ENCODE results near the gene LBHD2. TPM values are rescaled to one million over a fixed set of nuclear protein-coding genes. Genes with fewer than 3 reads are reported as not detected.
"Not testable (repeated sequence)": the region's sequence is repeated elsewhere in the genome, so short reads cannot be mapped to it uniquely, and the experiment has no call there.

The LBHD2 gene
- total RNA-seq (2014; rRNA removed; shearing (Covaris generic)) = not detected in 2 replicates
- polyA plus RNA-seq (2014; cell fraction: nucleus; rRNA removed) = not detected in 2 replicates

DNA sequence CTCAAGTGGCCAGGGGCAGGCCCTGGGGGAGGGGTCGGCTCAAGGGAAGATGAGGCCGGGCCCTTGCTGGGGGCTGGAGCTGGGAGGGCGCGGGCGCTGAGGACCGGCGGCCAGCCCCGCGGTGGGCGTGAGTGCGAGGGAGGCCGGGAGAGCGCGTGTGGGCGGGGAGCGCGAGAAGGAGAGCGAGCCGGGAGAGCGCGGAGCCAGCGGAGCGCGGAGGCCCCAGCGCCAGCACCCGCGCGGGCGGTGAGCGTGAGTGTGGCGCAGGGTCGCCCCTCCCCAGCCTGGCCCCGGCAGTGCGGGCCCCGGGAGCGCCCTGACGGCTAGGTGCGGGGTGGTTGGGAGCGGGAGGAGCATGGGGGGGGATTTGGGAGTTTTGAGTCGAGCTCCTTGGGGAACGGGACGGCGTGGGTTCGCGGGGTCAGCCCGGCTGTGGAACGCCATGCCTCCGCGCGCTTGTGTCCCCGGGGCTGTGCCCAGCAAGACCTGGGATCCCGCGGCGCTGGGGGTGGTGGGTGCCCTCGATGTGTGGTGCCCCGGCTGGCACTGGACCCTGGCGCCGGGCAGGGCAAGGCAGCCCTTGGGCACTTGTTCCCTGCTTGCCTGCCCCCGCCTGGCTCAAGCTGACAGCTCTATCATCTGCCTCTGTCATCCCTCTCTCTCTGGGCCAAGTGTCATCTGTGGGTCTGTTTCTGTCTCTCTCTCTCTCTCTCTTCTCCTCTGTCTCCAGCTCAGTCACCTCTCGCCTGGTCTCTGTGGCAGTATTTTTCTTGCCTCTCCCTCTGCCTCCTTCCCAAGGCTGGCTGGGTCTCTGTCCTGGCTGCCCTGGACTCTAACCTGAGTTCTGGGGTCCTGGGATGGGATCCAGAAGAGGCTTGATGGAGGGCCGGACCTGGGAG, at the start of gene LBHD2:
TSS of gene LBHD2 (plus strand) at position 190 of the 899 bp plus-strand sequence. CDS start 1,803 bp downstream, outside the sequence.
- no peak for DNase-seq (ENCODE audit: extremely low read depth, low read depth)

GRCh38 chr14:103041464-103041863, 42.5 kb upstream of the LBHD2 start:
- DNase-seq (ENCODE audit: extremely low read depth, low read depth) = no peak

DNA sequence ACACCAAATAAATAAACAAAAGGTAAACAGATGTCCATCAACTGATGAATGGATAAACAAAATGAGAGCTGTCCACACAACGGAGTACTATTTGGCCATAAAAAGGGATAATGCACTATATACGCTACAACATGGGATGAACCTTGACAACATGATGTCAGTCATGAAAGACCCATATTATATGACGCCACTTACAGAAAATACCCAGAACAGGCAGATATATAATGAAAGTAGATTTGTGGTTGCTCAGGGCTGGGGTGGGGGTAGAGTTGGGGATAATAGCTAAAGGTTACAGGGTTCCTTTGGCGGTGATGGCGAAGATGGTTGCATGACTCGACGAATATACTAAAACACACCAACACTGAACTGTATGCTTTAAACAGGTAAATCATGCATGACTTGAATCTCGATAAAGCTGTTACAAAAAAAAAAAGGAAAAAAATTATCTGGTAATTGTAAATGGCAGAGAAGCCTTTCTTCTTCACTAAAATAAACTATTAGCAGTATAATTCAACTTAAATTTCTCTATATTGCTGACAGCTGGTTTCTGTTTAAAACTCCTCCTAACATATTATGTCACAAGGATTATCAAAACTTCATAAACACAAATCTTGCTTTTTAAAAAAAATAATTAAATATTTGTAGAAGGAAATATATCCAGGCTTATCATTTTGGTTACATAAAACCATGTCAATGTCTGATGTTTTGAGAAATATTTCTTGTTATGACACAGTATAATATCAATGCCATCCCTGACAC, 40.6 kb upstream of the LBHD2 start:
- no peak for DNase-seq (ENCODE audit: extremely low read depth, low read depth)

DNA sequence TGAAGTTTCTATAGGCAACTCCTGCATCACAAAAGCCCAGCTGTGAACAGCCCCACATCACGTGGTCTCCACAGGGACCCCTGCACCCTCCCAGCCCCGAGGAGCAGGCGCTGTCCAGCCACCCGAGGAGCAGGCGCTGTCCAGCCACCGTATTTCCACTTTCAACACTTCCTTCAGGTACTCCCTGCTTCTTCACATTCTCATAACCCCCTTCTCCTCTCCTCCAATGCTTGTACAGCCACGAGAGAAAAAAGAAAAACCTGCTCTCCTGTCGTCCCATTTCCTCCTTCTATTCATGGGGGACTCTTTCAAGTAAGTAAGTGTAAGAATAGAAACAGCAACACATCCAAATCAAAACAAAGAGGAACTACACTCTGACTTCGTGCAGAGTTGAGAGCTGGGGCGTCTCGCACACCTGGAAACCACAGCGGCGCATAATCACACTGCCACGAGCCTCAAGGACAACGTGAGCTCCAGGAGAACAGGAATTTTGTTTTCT, 38.6 kb upstream of the LBHD2 start:
- no peak for DNase-seq (ENCODE audit: extremely low read depth, low read depth)

GRCh38 chr14:103047453-103047852, 36.6 kb upstream of the LBHD2 start:
- DNase-seq (ENCODE audit: extremely low read depth, low read depth) = not testable (repeated sequence)

GRCh38 chr14:103050935-103051334, 33.1 kb upstream of the LBHD2 start:
- no peak for DNase-seq (ENCODE audit: extremely low read depth, low read depth)

GRCh38 chr14:103052407-103052806, 31.6 kb upstream of the LBHD2 start:
- no peak for DNase-seq (ENCODE audit: extremely low read depth, low read depth)

DNA sequence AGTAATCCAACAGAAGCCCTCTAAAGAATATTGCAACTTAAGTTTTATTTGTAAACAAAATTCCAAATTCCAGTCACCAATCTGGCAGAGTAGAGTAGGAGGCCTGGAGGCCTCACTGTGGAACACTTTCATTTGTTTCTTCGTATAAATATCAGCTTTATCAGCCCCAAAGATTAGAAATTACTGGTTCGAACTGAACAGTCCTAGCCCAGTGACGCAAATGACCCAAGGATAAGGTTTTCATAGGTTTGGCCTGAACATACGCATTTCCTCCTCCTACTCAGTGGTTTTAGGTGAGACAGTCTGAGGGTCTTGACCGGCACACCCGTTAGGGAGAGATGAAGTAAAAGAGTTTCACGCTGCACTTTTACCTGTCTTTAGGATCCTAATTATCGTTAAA, 28.3 kb upstream of the LBHD2 start:
- DNase-seq (ENCODE audit: extremely low read depth, low read depth) = no peak

DNA sequence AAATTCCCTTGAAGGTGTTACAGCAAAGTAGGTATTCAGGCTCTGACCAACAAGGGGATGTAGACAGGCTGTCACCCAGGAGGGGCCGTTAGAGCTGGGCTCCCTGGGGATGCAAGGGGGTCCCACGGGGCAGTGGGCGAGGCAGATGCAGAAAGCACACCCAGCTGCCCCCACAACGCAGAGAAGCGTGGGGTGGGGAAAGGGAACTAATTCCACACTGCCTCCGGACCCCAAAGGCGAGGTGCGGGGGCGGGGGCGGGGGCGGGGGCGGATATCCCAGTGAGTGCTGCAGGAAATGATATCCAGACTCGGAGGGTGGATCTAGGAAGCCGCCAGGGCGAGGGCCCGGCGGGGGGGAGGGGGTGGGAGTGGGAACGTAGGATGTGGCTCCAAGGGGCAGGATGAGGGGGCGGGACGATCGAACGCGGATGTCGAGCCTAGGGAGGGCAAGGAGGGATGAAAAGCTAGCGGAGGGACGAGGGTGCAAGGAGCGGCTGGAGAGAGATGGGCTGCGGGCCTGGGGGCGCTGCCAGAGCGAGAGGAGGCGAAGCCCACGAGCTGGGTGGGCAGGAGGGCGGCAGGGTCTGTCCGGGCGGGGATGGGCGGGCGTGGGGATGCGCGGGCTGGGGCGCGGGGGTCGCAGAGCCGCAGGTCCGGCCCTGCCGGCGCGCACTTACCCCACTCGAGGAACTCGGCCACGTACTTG, 27.5 kb upstream of the LBHD2 start:
- DNase-seq (ENCODE audit: extremely low read depth, low read depth) = peak; percentile 40

GRCh38 chr14:103057028-103057371, 27.0 kb upstream of the LBHD2 start:
- no peak for DNase-seq (ENCODE audit: extremely low read depth, low read depth)

DNA sequence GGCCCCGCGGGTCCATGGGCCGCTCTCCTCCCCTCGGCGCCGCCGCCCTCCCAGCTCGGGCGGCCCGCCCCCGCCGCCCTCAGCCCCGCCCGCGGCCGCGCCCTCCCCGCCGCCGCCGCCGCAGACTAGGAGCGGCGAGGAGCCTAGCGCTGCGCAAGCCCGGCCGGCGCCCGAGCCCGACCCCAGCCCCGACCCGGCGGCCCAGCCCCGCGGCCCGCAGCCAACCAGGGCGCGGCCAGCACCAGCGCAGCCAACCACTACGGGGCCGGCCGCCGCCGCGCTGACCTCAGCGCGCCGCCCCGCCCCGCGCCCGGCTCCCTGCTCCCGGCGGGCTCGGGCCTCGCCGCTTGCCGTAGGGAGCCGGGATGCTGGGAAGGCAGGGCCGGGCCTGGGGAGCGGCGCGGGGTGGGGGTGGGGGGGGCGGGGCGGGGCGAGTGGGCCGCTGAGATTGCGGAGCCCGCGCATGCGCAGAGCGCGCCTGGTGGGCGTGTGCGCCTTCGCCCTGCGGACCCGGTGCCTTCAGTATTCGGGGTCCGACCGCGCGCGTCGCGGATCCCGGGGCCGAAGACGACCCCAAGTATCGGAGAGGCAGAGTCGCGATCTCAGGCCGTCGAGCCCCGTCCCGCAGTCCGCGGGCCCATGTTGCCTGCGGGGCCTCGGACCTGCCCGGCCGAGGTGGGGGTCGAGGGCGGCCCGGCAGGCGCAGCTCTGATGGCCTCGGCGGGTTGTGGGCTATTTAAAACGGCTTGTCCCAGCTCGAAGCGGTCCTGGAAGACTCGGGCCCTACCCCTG, 26.4 kb upstream of the LBHD2 start, which contains the start of gene CDC42BPB:
TSS of gene CDC42BPB (minus strand) at position 178 of the 792 bp plus-strand sequence. CDS start 376 bp downstream, outside the sequence.
- DNase-seq (ENCODE audit: extremely low read depth, low read depth) = peak; percentile 90

DNA sequence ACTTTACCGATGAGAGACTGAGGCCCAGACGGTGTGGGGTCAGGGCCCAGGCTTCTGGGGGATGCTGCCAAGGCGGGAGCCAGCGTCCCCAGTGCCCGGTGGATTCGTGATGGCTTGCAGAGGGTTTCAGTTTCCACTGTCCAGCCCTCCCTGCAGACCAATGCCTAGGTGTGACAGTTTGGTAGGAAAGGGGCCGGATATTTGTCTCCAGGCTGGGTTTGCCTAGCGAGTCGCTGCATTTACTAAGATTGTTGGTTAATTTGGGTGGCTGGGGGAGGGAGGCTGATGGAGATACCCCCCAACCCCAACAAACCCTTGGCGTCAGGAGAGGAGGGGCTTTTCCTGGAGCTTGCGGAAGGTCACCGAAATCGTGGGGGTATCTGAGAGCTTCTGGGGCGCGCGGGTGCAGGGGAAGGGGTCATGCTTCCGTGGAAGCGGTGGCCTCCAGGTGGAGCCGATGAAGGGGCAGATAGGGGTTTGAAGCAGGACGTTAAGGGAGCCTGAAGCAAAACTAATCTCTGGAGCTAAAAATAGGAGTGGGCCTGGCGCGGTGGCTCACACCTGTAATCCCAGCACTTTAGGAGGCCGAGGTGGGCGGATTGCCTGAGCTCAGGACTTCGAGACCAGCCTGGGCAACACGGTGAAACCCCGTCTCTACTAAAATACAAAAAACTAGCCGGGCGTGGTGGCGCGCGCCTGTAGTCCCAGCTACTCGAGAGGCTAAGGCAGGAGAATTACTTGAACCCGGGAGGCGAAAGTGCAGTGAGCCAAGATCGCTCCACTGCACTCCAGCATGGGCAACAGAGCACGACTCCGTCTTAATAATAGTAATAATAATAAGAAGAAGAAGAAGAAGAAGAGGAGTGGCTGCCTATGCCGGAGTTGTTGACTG, 25.6 kb upstream of the LBHD2 start:
- no peak for DNase-seq (ENCODE audit: extremely low read depth, low read depth)

DNA sequence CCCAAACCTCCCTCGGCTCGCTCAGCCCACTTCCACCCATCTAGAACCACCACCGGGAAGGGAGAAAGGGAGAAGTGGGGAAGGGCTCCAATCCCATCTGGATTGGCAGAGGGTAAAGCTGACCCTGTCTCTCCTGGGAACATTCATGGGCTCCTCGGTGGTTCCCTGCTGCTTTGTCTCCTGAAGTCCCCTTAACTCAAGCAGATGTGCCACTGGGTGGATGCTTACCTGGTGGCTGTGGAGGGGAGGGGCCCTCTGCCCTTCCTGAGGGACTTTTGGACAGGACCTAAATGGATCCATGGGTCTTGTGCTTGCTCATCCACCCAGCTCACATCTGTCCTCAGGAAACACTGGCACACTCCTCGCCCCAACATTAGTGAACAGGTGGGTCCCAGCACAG, 24.5 kb upstream of the LBHD2 start:
- DNase-seq (ENCODE audit: extremely low read depth, low read depth) = no peak

DNA sequence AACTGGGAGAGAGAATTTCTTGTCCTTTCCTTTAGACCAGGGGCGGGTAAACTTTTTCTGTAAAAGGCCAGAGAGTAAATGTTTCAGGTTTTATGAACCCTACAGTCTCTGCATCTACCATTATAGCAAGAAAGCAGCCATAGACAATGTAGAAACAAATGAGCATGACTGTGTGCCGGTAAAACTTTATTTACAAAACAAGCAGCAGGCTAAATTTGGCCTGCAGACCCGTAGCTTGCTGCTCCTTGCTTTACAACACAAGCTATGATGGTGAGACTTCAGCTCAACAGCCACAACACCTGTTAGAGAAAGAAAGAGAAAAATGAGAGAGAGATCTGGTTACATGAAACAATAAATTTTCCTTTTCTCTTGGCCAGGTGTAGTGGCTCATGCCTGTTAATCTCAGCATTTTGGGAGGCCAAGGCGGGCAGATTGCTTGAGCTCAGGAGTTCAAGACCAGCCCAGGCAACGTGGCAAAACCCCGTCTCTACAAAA, 22.5 kb upstream of the LBHD2 start:
- DNase-seq (ENCODE audit: extremely low read depth, low read depth) = no peak

- no peak for DNase-seq (ENCODE audit: extremely low read depth, low read depth)
Measured at GRCh38 chr14:103064436-103064835, 19.6 kb upstream of the LBHD2 start.

- no peak for DNase-seq (ENCODE audit: extremely low read depth, low read depth)
Measured at GRCh38 chr14:103064978-103065377, 19.0 kb upstream of the LBHD2 start.

DNA sequence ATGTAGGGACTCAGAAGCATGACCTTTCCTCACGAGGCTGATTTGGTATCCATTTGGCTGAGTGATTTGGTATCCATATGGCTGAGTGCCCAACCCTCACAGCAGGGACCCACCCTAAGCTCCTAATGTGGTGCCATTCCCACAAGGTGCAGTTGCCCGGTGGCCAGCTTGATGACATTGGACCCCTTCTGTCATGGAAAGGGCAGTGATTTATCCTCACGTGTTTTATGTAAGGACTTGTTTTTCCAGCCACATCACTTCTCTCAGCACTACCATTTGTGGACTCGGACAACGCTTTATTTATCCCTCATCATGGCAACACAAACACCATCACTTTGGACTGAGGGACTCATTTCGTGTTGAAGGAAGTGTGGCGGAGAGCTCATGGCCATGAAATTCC, 18.1 kb upstream of the LBHD2 start:
- DNase-seq (ENCODE audit: extremely low read depth, low read depth) = no peak

DNA sequence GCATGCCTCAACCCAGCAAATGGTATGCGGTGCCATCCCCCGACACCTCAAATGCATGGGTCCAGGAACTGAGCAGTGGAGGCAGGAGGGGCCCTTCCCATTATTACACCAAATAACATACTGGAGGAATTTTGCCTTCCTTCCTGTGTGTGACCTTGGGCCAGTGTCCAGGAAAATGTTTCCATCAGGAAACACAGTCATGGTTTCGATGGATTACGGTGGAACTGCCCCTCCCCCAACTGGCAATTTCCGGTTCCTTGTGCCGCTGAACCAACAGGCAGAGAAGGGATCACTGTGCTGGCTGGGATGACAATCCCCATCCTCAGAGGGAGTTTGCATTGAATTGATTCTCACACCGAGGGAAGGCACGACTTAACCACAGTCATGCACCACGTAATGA, 17.6 kb upstream of the LBHD2 start:
- DNase-seq (ENCODE audit: extremely low read depth, low read depth) = peak; percentile 40
